ENCODE results near the gene SFI1. TPM values are rescaled to one million over a fixed set of nuclear protein-coding genes. Genes with fewer than 3 reads are reported as not detected.

Gene SFI1
- total RNA-seq, 1 donor from 2014 or later, result 11.5 TPM

GRCh38 chr22:31613904-31614296 is 117.6 kb downstream of the SFI1 start:
- H3K4me3 ChIP-seq (ENCODE audit: low read length in 3 of 3), result no peak overlapping the region
- no peak overlapping the region for H3K9ac ChIP-seq (ENCODE audit: low read depth in 1 of 3, low read length in 3 of 3)
- no peaks in the 10 kb centered on the region for H3K9me3 ChIP-seq (ENCODE audit: control insufficient read depth in 3 of 3, low read length in 3 of 3)
- no peaks in the 10 kb centered on the region for H3K27me3 ChIP-seq (ENCODE audit: control insufficient read depth in 3 of 3, insufficient read depth in 3 of 3, low read length in 3 of 3)
- H3K4me1 ChIP-seq (ENCODE audit: control insufficient read depth in 3 of 3, insufficient read depth in 3 of 3, low read length in 3 of 3), result peaks cover 8 to 19% (median 18%) of the 10 kb centered on the region in 3 donors
- H3K36me3 ChIP-seq (ENCODE audit: control insufficient read depth in 3 of 3, insufficient read depth in 3 of 3, low read length in 3 of 3), result peaks cover 0 to 15% (median 15%) of the 10 kb centered on the region in 3 donors
- H3K27ac ChIP-seq (ENCODE audit: low read depth, low read length), result no peak overlapping the region

- H3K27ac ChIP-seq (ENCODE audit: low read depth, low read length), result no peak overlapping the region
- H3K9me3 ChIP-seq (ENCODE audit: control insufficient read depth in 3 of 3, low read length in 3 of 3), result no peaks in the 10 kb centered on the region
- no peak overlapping the region for H3K9ac ChIP-seq (ENCODE audit: low read depth in 1 of 3, low read length in 3 of 3)
- H3K27me3 ChIP-seq (ENCODE audit: control insufficient read depth in 3 of 3, insufficient read depth in 3 of 3, low read length in 3 of 3), result no peaks in the 10 kb centered on the region
- peaks cover 10 to 25% (median 17%) of the 10 kb centered on the region in 3 donors for H3K36me3 ChIP-seq (ENCODE audit: control insufficient read depth in 3 of 3, insufficient read depth in 3 of 3, low read length in 3 of 3)
- H3K4me1 ChIP-seq (ENCODE audit: control insufficient read depth in 3 of 3, insufficient read depth in 3 of 3, low read length in 3 of 3), result peaks cover 8 to 19% (median 18%) of the 10 kb centered on the region in 3 donors
- H3K4me3 ChIP-seq (ENCODE audit: low read length in 3 of 3), result no peak overlapping the region
These were observed 118.6 kb downstream of the SFI1 start for GRCh38 chr22:31614781-31615490.

GRCh38 chr22:31615491-31615860 is 119.1 kb downstream of the SFI1 start:
- no peak overlapping the region for H3K9ac ChIP-seq (ENCODE audit: low read depth in 1 of 3, low read length in 3 of 3)
- no peak overlapping the region for H3K27ac ChIP-seq (ENCODE audit: low read depth, low read length)
- peaks cover 8 to 19% (median 18%) of the 10 kb centered on the region in 3 donors for H3K4me1 ChIP-seq (ENCODE audit: control insufficient read depth in 3 of 3, insufficient read depth in 3 of 3, low read length in 3 of 3)
- no peaks in the 10 kb centered on the region for H3K27me3 ChIP-seq (ENCODE audit: control insufficient read depth in 3 of 3, insufficient read depth in 3 of 3, low read length in 3 of 3)
- H3K4me3 ChIP-seq (ENCODE audit: low read length in 3 of 3), result no peak overlapping the region
- no peaks in the 10 kb centered on the region for H3K9me3 ChIP-seq (ENCODE audit: control insufficient read depth in 3 of 3, low read length in 3 of 3)
- peaks cover 15 to 29% (median 21%) of the 10 kb centered on the region in 3 donors for H3K36me3 ChIP-seq (ENCODE audit: control insufficient read depth in 3 of 3, insufficient read depth in 3 of 3, low read length in 3 of 3)

GRCh38 chr22:31615940-31616314 is 119.6 kb downstream of the SFI1 start:
- no peak overlapping the region for H3K27ac ChIP-seq (ENCODE audit: low read depth, low read length)

GRCh38 chr22:31616315-31616980 is 120.1 kb downstream of the SFI1 start:
- Histone ChIP-seq H3K9me3 (ENCODE audit: control insufficient read depth in 3 of 3, low read length in 3 of 3) (no peaks in the 10 kb centered on the region), H3K27me3 (ENCODE audit: control insufficient read depth in 3 of 3, insufficient read depth in 3 of 3, low read length in 3 of 3) (no peaks in the 10 kb centered on the region), H3K27ac (ENCODE audit: low read depth, low read length) (no peak overlapping the region), H3K9ac (ENCODE audit: low read depth in 1 of 3, low read length in 3 of 3) (no peak overlapping the region), H3K4me1 (ENCODE audit: control insufficient read depth in 3 of 3, insufficient read depth in 3 of 3, low read length in 3 of 3) (peaks cover 8 to 19% (median 18%) of the 10 kb centered on the region in 3 donors), H3K4me3 (ENCODE audit: low read length in 3 of 3) (no peak overlapping the region), H3K36me3 (ENCODE audit: control insufficient read depth in 3 of 3, insufficient read depth in 3 of 3, low read length in 3 of 3) (peaks cover 23 to 34% (median 30%) of the 10 kb centered on the region in 3 donors)

More at GRCh38 chr22:31615940-31616314, 119.6 kb downstream of the SFI1 start:
- Histone ChIP-seq H3K4me1 (ENCODE audit: control insufficient read depth in 3 of 3, insufficient read depth in 3 of 3, low read length in 3 of 3) (peaks cover 8 to 19% (median 18%) of the 10 kb centered on the region in 3 donors), H3K27me3 (ENCODE audit: control insufficient read depth in 3 of 3, insufficient read depth in 3 of 3, low read length in 3 of 3) (no peaks in the 10 kb centered on the region), H3K36me3 (ENCODE audit: control insufficient read depth in 3 of 3, insufficient read depth in 3 of 3, low read length in 3 of 3) (peaks cover 20 to 31% (median 25%) of the 10 kb centered on the region in 3 donors), H3K9me3 (ENCODE audit: control insufficient read depth in 3 of 3, low read length in 3 of 3) (no peaks in the 10 kb centered on the region), H3K9ac (ENCODE audit: low read depth in 1 of 3, low read length in 3 of 3) (no peak overlapping the region), H3K4me3 (ENCODE audit: low read length in 3 of 3) (no peak overlapping the region)

- Histone ChIP-seq H3K27me3 (ENCODE audit: control insufficient read depth in 3 of 3, insufficient read depth in 3 of 3, low read length in 3 of 3) (no peaks in the 10 kb centered on the region), H3K4me3 (ENCODE audit: low read length in 3 of 3) (no peak overlapping the region), H3K4me1 (ENCODE audit: control insufficient read depth in 3 of 3, insufficient read depth in 3 of 3, low read length in 3 of 3) (peaks cover 8 to 19% (median 18%) of the 10 kb centered on the region in 3 donors), H3K9me3 (ENCODE audit: control insufficient read depth in 3 of 3, low read length in 3 of 3) (no peaks in the 10 kb centered on the region), H3K27ac (ENCODE audit: low read depth, low read length) (no peak overlapping the region), H3K36me3 (ENCODE audit: control insufficient read depth in 3 of 3, insufficient read depth in 3 of 3, low read length in 3 of 3) (peaks cover 23 to 39% (median 36%) of the 10 kb centered on the region in 3 donors), H3K9ac (ENCODE audit: low read depth in 1 of 3, low read length in 3 of 3) (no peak overlapping the region)
These were observed 121.7 kb downstream of the SFI1 start for GRCh38 chr22:31618057-31618456.

- Histone ChIP-seq H3K27ac (ENCODE audit: low read depth, low read length) (no peak overlapping the region), H3K4me3 (ENCODE audit: low read length in 3 of 3) (no peak overlapping the region), H3K27me3 (ENCODE audit: control insufficient read depth in 3 of 3, insufficient read depth in 3 of 3, low read length in 3 of 3) (no peaks in the 10 kb centered on the region), H3K9ac (ENCODE audit: low read depth in 1 of 3, low read length in 3 of 3) (no peak overlapping the region), H3K9me3 (ENCODE audit: control insufficient read depth in 3 of 3, low read length in 3 of 3) (no peaks in the 10 kb centered on the region), H3K4me1 (ENCODE audit: control insufficient read depth in 3 of 3, insufficient read depth in 3 of 3, low read length in 3 of 3) (peaks cover 8 to 18% (median 18%) of the 10 kb centered on the region in 3 donors), H3K36me3 (ENCODE audit: control insufficient read depth in 3 of 3, insufficient read depth in 3 of 3, low read length in 3 of 3) (peaks cover 23 to 39% (median 36%) of the 10 kb centered on the region in 3 donors)
These were observed 122.3 kb downstream of the SFI1 start for GRCh38 chr22:31618471-31619176.

GRCh38 chr22:31619611-31620300 is 123.4 kb downstream of the SFI1 start:
- Histone ChIP-seq H3K9ac (ENCODE audit: low read depth in 1 of 3, low read length in 3 of 3) (no peak overlapping the region), H3K4me3 (ENCODE audit: low read length in 3 of 3) (no peak overlapping the region), H3K27ac (ENCODE audit: low read depth, low read length) (no peak overlapping the region), H3K27me3 (ENCODE audit: control insufficient read depth in 3 of 3, insufficient read depth in 3 of 3, low read length in 3 of 3) (no peaks in the 10 kb centered on the region), H3K9me3 (ENCODE audit: control insufficient read depth in 3 of 3, low read length in 3 of 3) (no peaks in the 10 kb centered on the region), H3K36me3 (ENCODE audit: control insufficient read depth in 3 of 3, insufficient read depth in 3 of 3, low read length in 3 of 3) (peaks cover 23 to 39% (median 37%) of the 10 kb centered on the region in 3 donors), H3K4me1 (ENCODE audit: control insufficient read depth in 3 of 3, insufficient read depth in 3 of 3, low read length in 3 of 3) (peaks cover 8 to 19% (median 15%) of the 10 kb centered on the region in 3 donors)

- Histone ChIP-seq H3K27ac (ENCODE audit: low read depth, low read length) (no peak overlapping the region), H3K4me3 (ENCODE audit: low read length in 3 of 3) (no peak overlapping the region), H3K9ac (ENCODE audit: low read depth in 1 of 3, low read length in 3 of 3) (no peak overlapping the region), H3K36me3 (ENCODE audit: control insufficient read depth in 3 of 3, insufficient read depth in 3 of 3, low read length in 3 of 3) (peaks cover 23 to 39% (median 38%) of the 10 kb centered on the region in 3 donors), H3K27me3 (ENCODE audit: control insufficient read depth in 3 of 3, insufficient read depth in 3 of 3, low read length in 3 of 3) (no peaks in the 10 kb centered on the region), H3K9me3 (ENCODE audit: control insufficient read depth in 3 of 3, low read length in 3 of 3) (no peaks in the 10 kb centered on the region), H3K4me1 (ENCODE audit: control insufficient read depth in 3 of 3, insufficient read depth in 3 of 3, low read length in 3 of 3) (peaks cover 9 to 18% (median 17%) of the 10 kb centered on the region in 3 donors)
These were observed 124.6 kb downstream of the SFI1 start for GRCh38 chr22:31620756-31621480.
